Pancreas (tissue), 10 donors: ENCODE data around the gene SRGAP3. TPM values are rescaled to one million over a fixed set of nuclear protein-coding genes. Genes with fewer than 3 reads are reported as not detected.

Experiments used
- ATAC-seq, 4 donors: fragments of 200-7000 bp; cut with Tn5 transposase; one replicate each; pipeline versions ENCODE4 v1.8.0 to v1.9.1; 2020; ENCODE audit warnings: mild to moderate bottlenecking in 4 of 4, moderate library complexity in 4 of 4
- DNase-seq, 6 donors: peaks; one replicate each; pipeline ENCODE4 v3.0.0-alpha.2; 2020
- FAIRE-seq: peaks from 2 replicates; lab custom pipeline; 2012; peaks lifted over from hg19 to GRCh38; lab: Jason Lieb, UNC
- H3K27ac ChIP-seq, 4 donors: fragments of 200-600 bp; sonication (generic); 1 replicate in 3 of 4; 2 replicates in 1 of 4; pipeline versions ENCODE4 v1.5.0 to v1.8.0; 2020
- H3K27me3 ChIP-seq, 4 donors: fragments of 200-600 bp; one replicate each; pipeline ENCODE4 v1.8.0; 2021
- H3K36me3 ChIP-seq, 3 donors: fragments of 200-600 bp; sonication (generic) in 1 of 3; one replicate each; pipeline versions ENCODE4 v1.5.0 to v1.8.0; 2020 to 2021
- H3K4me1 ChIP-seq, 3 donors: fragments of 200-600 bp; one replicate each; pipeline ENCODE4 v1.8.0; 2021
- H3K4me3 ChIP-seq, 4 donors: fragments of 200-600 bp; sonication (generic) in 2 of 4; one replicate each; pipeline versions ENCODE4 v1.5.0 to v1.8.0; 2020 to 2021
- H3K9me3 ChIP-seq, 4 donors: fragments of 200-600 bp; one replicate each; pipeline ENCODE4 v1.8.0; 2021
- WGBS, 2 donors: extraction: QIAGEN DNeasy Blood & Tissue Kit; methylation state at CpG; one replicate each; pipeline ENCODE4 v1.1.7; 2013; 5-methylcytosine and 5-hydroxymethylcytosine counted together
- intact Hi-C, 3 donors: fragments of 100-400 bp; cut with DNase I; formaldehyde crosslinking; loops; one replicate each; pipeline versions ENCODE4 v1.11.1 to v1.14.2; 2022
- polyA plus RNA-seq, 2 donors: library from polyadenylated mRNA; stranded (reverse); fragments of 200-250 nt; gene quantifications; one replicate each; pipeline ENCODE4 v1.2.3, GENCODE V29; 2013
- total RNA-seq, 6 donors: library from RNA; stranded (reverse); fragmentation: NEBNext Ultra II Directional in 4 of 6; extraction: Animal tissue kit (Norgen Biotek cat#: 25700) in 4 of 6; gene quantifications; one replicate each; pipeline versions ENCODE4 v1.2.1 to v1.2.4, GENCODE V29; 2021 to 2023
- TF ChIP-seq, protein P1 (sequence below), 4 donors: fragments of 200-600 bp; sonication (generic) in 3 of 4; IDR thresholded peaks; one replicate each; pipeline versions ENCODE4 v1.5.0 to v1.8.0; 2021; ENCODE audit warnings: antibody characterized with exemption in 4 of 4
- donor health status: healthy with polysubstance abuse.
- donor health status: DM: no; HTN: no; CAD: no; lungs with moderate emphysema.
- donor health status: DM: no; HTN: no; CAD: no.
- donor health status: control.
- donor health status: control.
- donor health status: Bipolar disorder and iron deficiency.
- donor health status: DM: yes; HTN: yes; CAD: no.
- donor health status: DM: no; HTN: no; CAD: no.
- donor health status: DM: no; HTN: no; CAD: no.
- donor health status: DM: yes; HTN: yes; CAD: no.

SRGAP3 gene
- total and polyA plus RNA-seq, 8 donors = 1.9 to 6.5 (median 3.0) TPM

DNA sequence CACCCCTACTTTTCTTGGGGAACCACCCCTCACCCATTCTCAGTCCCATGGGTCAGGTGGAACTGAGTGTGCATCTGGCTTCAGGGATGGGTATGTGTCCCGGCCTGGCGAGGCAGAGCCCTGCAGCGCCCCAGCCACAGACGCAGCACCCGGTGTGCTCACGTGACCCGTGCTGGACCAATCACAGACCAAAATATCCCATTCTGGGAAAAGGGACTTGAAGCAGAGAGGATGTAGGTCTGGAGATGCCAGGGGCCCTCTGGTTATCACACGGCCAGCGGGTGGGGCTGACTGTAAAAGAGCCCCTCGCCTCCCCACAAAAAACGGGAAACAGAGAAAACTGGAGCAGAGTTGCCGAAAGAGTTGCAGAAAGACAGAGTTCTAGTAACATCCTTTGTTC lies 148.2 kb downstream of the SRGAP3 start:
- Histone ChIP-seq H3K27ac (no peak overlapping the region), H3K4me1 (no peaks in the 10 kb centered on the region), H3K36me3 (no peaks in the 10 kb centered on the region), H3K9me3 (no peaks in the 10 kb centered on the region), H3K4me3 (no peak overlapping the region), H3K27me3 (no peaks in the 10 kb centered on the region)
- DNase-seq = no peak
- FAIRE-seq = no peak
- peak in 1 of 4 donors; percentile 11 for ATAC-seq
- 90 to 94% methylated on average over 12 of the region's 12 CpGs for WGBS, 2 donors
- TF ChIP-seq, protein P1, sequence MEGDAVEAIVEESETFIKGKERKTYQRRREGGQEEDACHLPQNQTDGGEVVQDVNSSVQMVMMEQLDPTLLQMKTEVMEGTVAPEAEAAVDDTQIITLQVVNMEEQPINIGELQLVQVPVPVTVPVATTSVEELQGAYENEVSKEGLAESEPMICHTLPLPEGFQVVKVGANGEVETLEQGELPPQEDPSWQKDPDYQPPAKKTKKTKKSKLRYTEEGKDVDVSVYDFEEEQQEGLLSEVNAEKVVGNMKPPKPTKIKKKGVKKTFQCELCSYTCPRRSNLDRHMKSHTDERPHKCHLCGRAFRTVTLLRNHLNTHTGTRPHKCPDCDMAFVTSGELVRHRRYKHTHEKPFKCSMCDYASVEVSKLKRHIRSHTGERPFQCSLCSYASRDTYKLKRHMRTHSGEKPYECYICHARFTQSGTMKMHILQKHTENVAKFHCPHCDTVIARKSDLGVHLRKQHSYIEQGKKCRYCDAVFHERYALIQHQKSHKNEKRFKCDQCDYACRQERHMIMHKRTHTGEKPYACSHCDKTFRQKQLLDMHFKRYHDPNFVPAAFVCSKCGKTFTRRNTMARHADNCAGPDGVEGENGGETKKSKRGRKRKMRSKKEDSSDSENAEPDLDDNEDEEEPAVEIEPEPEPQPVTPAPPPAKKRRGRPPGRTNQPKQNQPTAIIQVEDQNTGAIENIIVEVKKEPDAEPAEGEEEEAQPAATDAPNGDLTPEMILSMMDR (IDR thresholded peaks at IDR 0.05) = no peak
- intact Hi-C loops = no loop called here

DNA sequence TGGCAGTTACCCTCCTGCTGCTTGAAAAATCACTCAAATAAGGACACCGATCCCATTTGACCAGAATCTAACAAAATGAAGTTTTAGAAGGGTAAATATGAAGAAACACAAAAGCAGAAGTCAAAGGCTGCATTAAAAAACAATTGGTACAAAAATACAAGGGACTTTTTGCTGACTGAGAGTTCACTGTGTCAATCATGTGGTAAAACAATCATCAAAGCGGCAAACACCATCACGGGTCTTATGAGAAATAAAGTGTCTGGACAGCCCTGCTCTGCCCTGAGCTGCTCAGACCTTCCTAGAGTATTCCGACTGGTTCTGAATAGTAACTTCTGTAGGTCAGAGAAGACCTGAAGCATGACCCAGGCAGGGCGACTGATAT lies 148.9 kb downstream of the SRGAP3 start:
- no peak for DNase-seq
- Histone ChIP-seq H3K4me1 (no peaks in the 10 kb centered on the region), H3K27ac (no peak overlapping the region), H3K27me3 (no peaks in the 10 kb centered on the region), H3K4me3 (no peak overlapping the region), H3K9me3 (no peaks in the 10 kb centered on the region), H3K36me3 (no peaks in the 10 kb centered on the region)
- peak in 2 of 4 donors; percentile 25 to 47 for ATAC-seq
- intact Hi-C loops = no loop called here
- FAIRE-seq = no peak
- TF ChIP-seq, protein P1 (IDR thresholded peaks at IDR 0.05) = no peak
- 90 to 91% methylated on average over 5 of the region's 5 CpGs for WGBS, 2 donors

DNA sequence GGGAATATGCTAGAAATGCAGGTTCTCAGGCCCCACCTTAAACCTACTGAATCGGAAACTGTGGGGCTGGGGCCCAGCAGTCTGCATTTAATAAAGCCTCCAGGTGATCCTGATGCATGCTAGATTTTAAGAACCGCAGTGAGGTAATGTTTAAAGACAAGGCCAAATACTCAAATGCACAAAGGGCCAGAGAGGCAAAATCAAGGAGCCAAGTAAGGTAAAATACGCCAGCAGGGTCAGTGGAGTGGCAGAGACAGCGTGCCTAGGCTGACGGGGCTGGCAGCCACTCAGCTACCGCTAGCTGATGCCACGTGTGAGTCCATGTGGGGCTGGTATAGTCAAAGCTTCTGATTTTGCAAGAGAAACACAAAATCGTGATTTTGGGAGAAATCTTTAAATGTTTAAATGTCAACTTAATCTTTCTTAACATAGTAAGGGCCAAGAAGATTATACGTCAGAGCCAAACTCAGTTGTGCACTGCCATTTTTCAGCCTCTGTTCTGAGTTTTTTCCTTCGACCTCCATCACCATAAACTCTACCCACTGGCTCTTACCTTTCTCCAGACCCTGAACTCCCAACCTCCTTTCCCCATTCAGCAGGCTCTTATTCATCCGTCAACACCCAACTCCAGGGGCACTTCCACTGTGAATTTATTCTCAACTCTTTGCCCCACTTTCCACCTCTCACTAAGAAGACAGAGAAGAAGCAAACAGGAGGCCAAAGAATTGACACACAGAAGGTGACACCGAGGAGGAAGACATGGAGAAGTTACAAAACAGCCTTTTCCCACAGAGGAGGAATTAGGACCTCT lies 149.5 kb downstream of the SRGAP3 start:
- no peaks in the 10 kb centered on the region for H3K27me3 ChIP-seq
- H3K9me3 ChIP-seq = no peaks in the 10 kb centered on the region
- WGBS, 2 donors = 89 to 93% methylated on average over 12 of the region's 12 CpGs
- no peak overlapping the region for H3K4me3 ChIP-seq
- TF ChIP-seq, protein P1 (IDR thresholded peaks at IDR 0.05) = no peak
- ATAC-seq (no peak), FAIRE-seq (no peak), DNase-seq (no peak)
- no peaks in the 10 kb centered on the region for H3K36me3 ChIP-seq
- no peaks in the 10 kb centered on the region for H3K4me1 ChIP-seq
- no peak overlapping the region for H3K27ac ChIP-seq
- intact Hi-C loops = no loop called here

DNA sequence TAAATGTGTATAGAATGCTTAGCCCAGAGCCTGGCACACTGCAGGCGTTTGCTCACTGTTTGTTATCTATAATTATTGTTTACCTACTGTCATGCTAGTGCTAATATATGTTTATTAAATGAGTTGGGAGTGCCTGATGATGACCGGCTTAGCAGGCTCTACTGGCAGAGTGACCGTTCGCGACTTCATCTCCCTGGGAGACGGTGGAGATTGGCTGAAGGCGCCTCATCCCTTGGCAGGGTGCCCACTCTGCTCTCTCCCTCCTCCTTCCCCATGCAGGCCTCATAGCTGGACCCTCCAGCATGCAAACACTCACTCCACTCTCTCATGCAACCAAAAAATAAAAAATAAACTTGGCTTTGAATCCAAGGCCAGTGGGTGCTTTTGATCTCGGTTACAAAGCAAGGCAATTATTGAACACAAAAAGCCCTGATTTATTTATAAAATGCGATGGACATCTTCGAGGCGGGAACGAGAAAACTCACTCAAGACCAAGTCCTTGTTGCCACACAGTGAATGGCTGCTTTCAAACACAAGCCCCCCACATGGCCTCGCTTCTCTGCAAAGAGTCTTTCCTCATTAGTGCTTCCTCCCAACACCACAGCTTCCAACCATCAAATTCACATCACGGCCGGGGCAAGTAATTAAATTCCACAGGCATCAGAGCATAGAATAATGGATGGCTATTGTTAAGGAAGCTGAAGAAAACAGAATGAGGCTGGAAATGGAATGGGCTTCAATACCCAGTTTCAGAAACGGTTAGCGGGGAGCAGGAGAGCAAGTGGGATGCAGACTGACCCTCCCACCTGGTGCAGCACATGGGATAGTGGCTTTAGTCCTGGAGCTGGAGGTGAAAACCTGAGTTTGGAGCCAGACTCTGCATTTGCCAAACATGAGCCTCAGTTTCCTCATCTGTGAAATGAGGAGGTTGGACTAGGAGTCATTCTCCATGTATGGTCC lies 150.4 kb downstream of the SRGAP3 start:
- peak in 2 of 4 donors; percentile 29 to 48 for ATAC-seq
- 45 to 52% methylated on average over 17 of the region's 17 CpGs for WGBS, 2 donors
- intact Hi-C loops = no loop called here
- FAIRE-seq = no peak
- TF ChIP-seq, protein P1 (IDR thresholded peaks at IDR 0.05) = no peak
- Histone ChIP-seq H3K4me3 (no peak overlapping the region), H3K4me1 (no peaks in the 10 kb centered on the region), H3K27ac (no peak overlapping the region), H3K9me3 (no peaks in the 10 kb centered on the region), H3K27me3 (no peaks in the 10 kb centered on the region), H3K36me3 (no peaks in the 10 kb centered on the region)
- no peak for DNase-seq
